Stimulated activated effector memory CD8-positive, alpha-beta T cell treated with anti-CD3 and anti-CD28 coated beads, Interleukin-12 subunit alpha, Interleukin-12 subunit beta, amount 100 ng/mL, for 72 hours (primary cell): ENCODE data around the gene STX11.
A peak's percentile ranks its signal among the peaks of the same experiment; 100 is the strongest.
"Not testable (repeated sequence)": the region's sequence is repeated elsewhere in the genome, so short reads cannot be mapped to it uniquely, and the experiment has no call there.

Source experiments
- ATAC-seq: fragments of 150-1000 bp; cut with Tn5 transposase; 2 replicates; pipeline ENCODE4 v1.10.0; 2021
- DNase-seq, 2 donors: peaks; one replicate each; pipeline ENCODE4 v3.0.0; 2021 to 2022; ENCODE audit warnings: low spot score in 2 of 2
- H3K27ac Mint-ChIP-seq: one replicate; pipeline ENCODE4 v1.8.0; 2022; ENCODE audit warnings: mild to moderate bottlenecking, mixed read lengths
- H3K36me3 Mint-ChIP-seq: one replicate; pipeline ENCODE4 v1.8.0; 2022; ENCODE audit warnings: mild to moderate bottlenecking, mixed read lengths
- H3K4me1 Mint-ChIP-seq: one replicate; pipeline ENCODE4 v1.8.0; 2022; ENCODE audit warnings: mixed read lengths
- H3K4me3 Mint-ChIP-seq: one replicate; pipeline ENCODE4 v1.8.0; 2022; ENCODE audit warnings: mild to moderate bottlenecking, mixed read lengths
- H3K9me3 Mint-ChIP-seq: one replicate; pipeline ENCODE4 v1.8.0; 2022; ENCODE audit warnings: mixed read lengths

The STX11 gene

DNA sequence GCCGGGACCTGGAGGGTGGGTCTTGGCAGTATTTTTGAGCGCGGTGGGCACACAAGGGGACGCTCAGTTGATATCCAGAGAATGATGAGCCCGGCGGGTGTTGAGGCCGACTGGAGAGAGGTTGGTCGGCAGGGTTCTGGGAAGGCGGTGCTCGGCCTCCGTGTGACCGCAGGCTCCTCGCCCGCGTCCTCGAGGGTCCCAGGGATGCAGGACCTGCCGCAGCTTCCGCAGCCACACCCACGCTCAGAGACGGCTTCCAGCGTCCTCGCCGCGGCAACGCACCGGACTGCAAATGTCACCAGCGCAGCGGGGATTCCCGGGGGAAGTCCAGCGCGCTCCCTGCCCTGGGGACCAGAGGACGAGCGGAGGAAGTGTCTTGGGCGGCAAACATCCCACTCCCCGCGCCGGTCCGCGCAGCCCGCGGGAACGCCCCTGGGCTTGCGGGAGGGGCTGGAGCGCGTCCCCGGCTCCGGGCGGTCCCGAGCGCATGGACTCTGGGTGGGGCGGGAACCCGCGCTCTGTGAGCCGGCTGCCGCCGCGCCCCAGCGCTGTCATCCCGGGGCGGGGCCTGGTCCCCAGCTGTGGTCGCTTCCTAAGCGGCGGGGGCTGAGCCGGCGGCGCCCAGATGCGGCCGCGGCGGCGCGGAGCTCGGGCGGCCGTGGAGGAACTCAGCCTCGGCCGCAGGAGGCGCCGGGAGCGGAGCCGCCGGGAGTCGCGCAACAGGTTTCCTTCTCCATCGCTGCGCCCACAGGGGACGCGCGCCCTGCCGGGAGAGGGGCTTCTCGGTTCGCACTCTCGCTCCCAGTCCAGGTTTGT, at the start of gene STX11:
Gene STX11, plus strand, starts transcription at position 624 of the 816 bp plus-strand sequence. CDS start 36,111 bp downstream, outside the sequence.
- peaks cover 43% of the 10 kb centered on the region for H3K4me1 Mint-ChIP-seq
- peak; percentile 84 for ATAC-seq
- H3K9me3 Mint-ChIP-seq, result no peaks in the 10 kb centered on the region
- peaks cover 45% of the 10 kb centered on the region for H3K36me3 Mint-ChIP-seq
- peak; percentile 72 to 94 for DNase-seq
- H3K4me3 Mint-ChIP-seq, result peak within 1 kb of the TSS; percentile 76
- peak within 1 kb of the TSS; percentile 90 for H3K27ac Mint-ChIP-seq

DNA sequence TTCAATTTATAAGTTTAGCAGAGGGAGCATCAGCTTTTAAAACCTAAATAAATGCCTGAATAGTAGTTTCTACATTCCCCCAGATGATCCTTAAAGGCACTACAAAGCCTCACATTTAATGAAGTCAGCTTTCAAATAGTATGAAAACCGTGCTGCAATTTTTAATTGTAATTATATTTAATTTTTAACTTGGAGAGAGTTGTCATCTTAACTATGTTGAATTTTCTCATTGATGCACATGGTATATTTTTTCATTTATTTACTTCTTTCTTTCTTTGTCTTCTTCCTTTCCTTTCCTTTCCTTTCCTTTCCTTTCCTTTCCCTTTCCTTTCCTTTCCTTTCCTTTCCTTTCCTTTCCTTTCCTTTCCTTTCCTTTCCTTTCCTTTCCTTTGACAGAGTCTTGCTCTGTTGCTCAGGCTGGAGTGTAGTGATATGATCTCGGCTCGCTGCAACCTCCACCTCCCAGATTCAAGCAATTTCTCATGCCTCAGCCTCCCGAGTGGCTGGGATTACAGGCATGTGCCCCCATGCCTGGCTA, 47.2 kb upstream of the STX11 start:
- H3K36me3 Mint-ChIP-seq, result no peaks in the 10 kb centered on the region
- H3K4me3 Mint-ChIP-seq, result no peak overlapping the region
- ATAC-seq (no peak), DNase-seq (no peak)
- no peaks in the 10 kb centered on the region for H3K9me3 Mint-ChIP-seq
- peak overlapping the region; percentile 85 for H3K27ac Mint-ChIP-seq
- H3K4me1 Mint-ChIP-seq, result peaks cover 13% of the 10 kb centered on the region

DNA sequence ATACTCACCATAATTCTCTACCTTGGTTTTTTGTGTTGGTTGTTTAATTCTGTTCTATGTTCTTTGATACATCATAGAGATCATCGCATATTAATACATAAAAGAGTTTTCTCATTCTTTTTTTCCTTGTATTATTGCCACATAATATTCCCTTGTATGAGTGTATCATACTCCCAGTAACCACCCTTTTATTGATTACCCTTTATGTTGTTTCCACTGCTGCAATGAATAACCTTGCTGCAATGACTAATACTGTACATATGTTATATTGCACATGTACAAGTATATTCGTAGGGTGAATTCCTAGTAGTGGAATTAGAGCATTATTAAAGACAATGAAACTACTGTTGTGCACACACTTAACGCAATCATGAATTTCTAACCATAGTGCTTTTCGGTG, 45.8 kb upstream of the STX11 start:
- ATAC-seq (no peak), DNase-seq (no peak)
- peaks cover 13% of the 10 kb centered on the region for H3K4me1 Mint-ChIP-seq
- no peak overlapping the region for H3K4me3 Mint-ChIP-seq
- no peaks in the 10 kb centered on the region for H3K9me3 Mint-ChIP-seq
- no peak overlapping the region for H3K27ac Mint-ChIP-seq
- H3K36me3 Mint-ChIP-seq, result no peaks in the 10 kb centered on the region

DNA sequence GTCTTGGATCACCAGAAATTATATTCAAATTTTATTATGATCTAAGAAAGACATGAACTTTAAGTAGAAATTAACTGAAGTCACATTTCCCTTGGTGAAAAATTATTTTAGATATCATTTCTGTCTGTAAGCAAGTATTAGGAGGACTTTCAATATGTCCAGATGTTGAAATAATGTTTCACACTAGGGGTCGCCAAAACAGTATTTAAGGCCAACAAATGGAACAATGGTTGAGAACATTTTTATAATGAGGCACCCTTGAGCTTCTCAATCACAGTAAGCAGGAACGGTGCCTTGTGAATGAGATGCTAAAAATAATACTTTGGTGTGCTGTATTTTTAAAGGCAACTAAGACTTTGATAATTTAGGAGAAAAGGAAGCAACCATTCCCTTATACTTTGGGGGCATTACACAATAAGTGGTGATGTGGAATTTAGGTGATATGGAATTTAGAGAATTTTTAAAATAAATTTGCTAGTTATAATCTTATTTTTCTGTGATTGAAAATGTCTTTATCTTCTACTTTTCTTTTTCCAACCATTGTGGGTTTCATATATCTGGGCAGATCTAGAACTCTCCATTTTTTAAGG, 45.3 kb upstream of the STX11 start:
- peak in 1 of 2 donors; percentile 34 for DNase-seq
- Mint-ChIP-seq H3K9me3 (no peaks in the 10 kb centered on the region), H3K27ac (no peak overlapping the region), H3K4me1 (peaks cover 13% of the 10 kb centered on the region), H3K4me3 (no peak overlapping the region), H3K36me3 (no peaks in the 10 kb centered on the region)
- ATAC-seq, result peak; percentile 75

DNA sequence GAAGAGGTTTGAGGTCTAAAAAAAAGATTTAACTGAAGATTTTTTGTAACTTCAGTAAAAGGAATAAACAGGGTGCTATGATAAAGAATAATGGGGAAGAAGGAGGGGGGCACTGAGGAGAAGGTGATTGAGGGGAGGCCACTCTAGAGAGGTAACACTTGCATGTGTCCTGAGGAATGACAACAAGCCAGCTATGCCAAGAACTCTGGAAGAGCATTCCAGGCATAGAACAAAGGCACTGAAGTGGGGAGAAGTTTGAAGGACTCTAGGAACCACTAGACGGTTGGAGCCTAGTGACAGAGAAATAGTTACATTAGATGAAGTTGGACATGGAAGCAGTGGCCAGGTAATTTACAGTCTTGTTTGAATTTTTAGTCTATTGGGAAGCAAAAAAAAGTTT, 44.1 kb upstream of the STX11 start:
- peaks cover 13% of the 10 kb centered on the region for H3K4me1 Mint-ChIP-seq
- DNase-seq (no peak), ATAC-seq (no peak)
- no peak overlapping the region for H3K27ac Mint-ChIP-seq
- no peaks in the 10 kb centered on the region for H3K36me3 Mint-ChIP-seq
- H3K4me3 Mint-ChIP-seq, result no peak overlapping the region
- H3K9me3 Mint-ChIP-seq, result no peaks in the 10 kb centered on the region

DNA sequence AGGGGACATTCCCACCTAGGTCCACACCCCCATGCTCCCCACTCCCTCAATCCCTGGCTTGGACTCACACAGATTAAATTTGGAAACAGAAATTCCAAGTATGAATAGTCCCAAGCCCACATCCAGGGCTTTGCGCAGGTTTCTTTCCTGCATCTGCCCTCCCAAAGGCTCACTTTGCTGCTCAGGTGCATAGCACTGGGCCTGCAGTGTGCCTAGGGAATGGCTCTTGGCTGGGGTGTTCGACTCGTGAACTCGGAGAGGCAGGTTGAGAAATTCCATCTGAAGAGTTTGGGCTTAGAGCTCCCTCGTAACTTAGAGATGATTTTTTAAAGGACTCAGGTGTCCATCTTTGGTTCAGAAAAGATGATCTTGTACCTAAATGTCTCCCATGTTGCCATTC, 40.1 kb upstream of the STX11 start:
- H3K36me3 Mint-ChIP-seq, result no peaks in the 10 kb centered on the region
- H3K9me3 Mint-ChIP-seq, result no peaks in the 10 kb centered on the region
- H3K4me3 Mint-ChIP-seq, result no peak overlapping the region
- ATAC-seq (no peak), DNase-seq (no peak)
- peaks cover 8% of the 10 kb centered on the region for H3K4me1 Mint-ChIP-seq
- H3K27ac Mint-ChIP-seq, result no peak overlapping the region

DNA sequence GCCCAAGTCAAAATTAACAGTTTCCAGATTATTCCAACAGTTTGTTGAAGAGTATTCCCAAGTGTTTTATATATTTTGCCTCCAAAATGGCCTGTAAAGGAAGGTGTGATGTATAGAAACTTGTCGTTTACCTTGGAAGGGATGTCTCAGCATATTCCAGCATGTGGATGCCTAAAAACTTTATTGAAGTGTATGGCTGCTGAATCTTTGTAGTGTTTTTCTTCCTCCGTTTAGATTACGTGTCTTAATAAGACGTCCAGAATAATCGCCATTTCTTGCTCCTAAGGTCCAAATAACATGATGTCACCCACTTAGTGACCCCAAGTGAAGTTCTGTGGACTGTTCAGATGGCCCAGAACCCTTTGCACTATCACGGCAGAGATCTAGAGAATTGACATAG, 37.0 kb upstream of the STX11 start:
- DNase-seq (no peak), ATAC-seq (no peak)
- Mint-ChIP-seq H3K9me3 (no peaks in the 10 kb centered on the region), H3K27ac (no peak overlapping the region), H3K4me3 (no peak overlapping the region), H3K36me3 (no peaks in the 10 kb centered on the region), H3K4me1 (no peaks in the 10 kb centered on the region)

DNA sequence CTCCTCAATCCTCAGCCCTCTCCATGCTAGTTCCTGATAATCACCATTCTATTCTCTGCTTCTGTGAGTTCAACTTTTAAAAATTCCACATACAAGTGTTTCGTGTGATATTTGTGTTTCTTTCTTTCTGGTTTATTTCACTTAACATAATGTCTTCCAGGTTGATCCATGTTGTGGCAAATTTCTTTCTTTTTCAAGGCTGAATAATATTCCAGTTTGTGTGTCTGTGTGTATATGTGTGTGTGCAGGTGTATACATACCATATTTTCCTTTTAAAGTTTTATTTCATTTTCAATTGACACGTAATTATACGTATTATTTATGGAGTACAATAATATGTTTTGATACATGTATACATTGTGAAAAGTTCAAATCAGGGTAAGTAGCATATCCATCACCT, 35.1 kb upstream of the STX11 start:
- DNase-seq (no peak), ATAC-seq (no peak)
- no peak overlapping the region for H3K4me3 Mint-ChIP-seq
- H3K36me3 Mint-ChIP-seq, result no peaks in the 10 kb centered on the region
- no peaks in the 10 kb centered on the region for H3K4me1 Mint-ChIP-seq
- H3K27ac Mint-ChIP-seq, result no peak overlapping the region
- H3K9me3 Mint-ChIP-seq, result no peaks in the 10 kb centered on the region

DNA sequence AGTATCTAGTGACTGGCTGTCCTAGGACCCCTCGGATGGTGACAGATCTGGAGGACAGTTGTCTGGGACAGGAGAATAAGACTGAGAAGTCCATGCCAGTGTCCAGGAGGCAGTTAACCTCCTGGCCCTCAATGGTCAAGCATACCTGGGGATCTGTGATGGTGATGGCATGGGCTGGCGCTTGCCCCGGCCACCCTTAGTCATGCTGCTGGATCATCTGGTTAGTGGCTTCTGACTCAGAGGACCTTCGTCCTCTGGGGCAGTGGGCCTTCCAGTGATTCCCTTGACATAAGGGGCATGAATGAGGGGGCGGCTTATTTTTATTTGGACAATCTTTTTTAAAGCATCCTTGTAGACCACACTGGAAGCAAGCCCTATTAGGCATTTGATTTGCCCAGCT, 30.9 kb upstream of the STX11 start:
- Mint-ChIP-seq H3K9me3 (no peaks in the 10 kb centered on the region), H3K36me3 (no peaks in the 10 kb centered on the region), H3K27ac (no peak overlapping the region), H3K4me3 (no peak overlapping the region), H3K4me1 (no peaks in the 10 kb centered on the region)
- no peak for ATAC-seq
- DNase-seq, result no peak

DNA sequence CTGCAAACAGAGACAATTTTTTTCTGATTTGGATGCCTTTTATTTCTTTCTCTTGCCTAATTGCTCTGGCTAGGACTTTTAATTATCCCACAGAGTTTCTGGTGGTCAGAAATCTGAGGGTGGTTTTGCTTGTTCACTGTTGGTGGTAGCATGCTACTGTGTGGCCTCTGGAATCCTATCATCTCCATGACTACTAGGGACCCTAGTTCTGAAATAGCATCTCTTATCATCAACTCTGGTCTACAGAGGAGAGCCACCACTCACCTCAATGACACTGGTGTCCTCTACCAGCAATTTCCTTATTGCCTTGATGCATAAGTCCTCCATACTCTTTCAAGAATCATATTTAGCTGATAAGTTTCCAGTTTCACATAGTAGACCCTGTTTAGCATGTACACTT, 27.5 kb upstream of the STX11 start:
- DNase-seq (no peak), ATAC-seq (no peak)
- Mint-ChIP-seq H3K4me1 (no peaks in the 10 kb centered on the region), H3K27ac (no peak overlapping the region), H3K36me3 (no peaks in the 10 kb centered on the region), H3K9me3 (no peaks in the 10 kb centered on the region), H3K4me3 (no peak overlapping the region)

DNA sequence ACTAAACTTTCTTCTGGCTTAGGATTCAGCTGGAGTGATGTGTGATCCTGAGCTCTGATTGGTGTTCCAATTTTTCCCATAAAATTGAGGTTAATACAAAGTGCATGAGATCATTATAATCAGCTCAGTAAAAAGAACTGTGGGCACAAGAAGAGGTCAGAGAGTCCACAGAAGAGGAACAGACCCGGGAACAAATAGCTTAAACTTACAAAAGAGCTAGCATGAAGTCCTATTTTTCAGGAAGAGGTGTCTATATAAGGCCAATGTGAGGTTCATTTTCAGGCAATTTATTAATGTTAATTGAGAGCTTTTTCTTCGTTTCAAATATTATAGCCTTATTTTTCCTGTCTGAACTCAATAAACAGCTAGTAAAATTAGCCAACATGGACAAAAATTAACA, 26.9 kb upstream of the STX11 start:
- H3K27ac Mint-ChIP-seq, result no peak overlapping the region
- no peaks in the 10 kb centered on the region for H3K36me3 Mint-ChIP-seq
- no peak for DNase-seq
- no peaks in the 10 kb centered on the region for H3K9me3 Mint-ChIP-seq
- H3K4me3 Mint-ChIP-seq, result no peak overlapping the region
- no peak for ATAC-seq
- no peaks in the 10 kb centered on the region for H3K4me1 Mint-ChIP-seq

DNA sequence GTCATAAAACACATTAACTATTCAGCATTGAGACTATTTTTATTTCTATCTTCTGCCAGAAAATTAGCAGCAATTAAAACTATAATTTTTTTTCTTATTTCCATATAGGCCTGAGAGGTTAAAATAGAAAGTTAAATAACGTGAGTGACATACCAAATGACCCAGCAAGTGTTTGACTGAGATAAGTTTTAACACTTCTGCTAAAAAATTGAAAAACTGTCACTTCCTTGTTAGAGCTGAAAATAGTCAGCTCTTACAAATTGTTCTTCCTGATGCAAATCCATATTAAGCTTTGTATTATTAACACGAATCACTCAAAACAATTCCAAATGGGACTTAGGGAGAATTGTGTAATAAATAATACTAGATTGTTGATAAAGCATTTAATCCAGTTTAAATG, 26.5 kb upstream of the STX11 start:
- H3K4me3 Mint-ChIP-seq, result no peak overlapping the region
- ATAC-seq (no peak), DNase-seq (no peak)
- no peaks in the 10 kb centered on the region for H3K9me3 Mint-ChIP-seq
- H3K27ac Mint-ChIP-seq, result no peak overlapping the region
- no peaks in the 10 kb centered on the region for H3K4me1 Mint-ChIP-seq
- no peaks in the 10 kb centered on the region for H3K36me3 Mint-ChIP-seq

DNA sequence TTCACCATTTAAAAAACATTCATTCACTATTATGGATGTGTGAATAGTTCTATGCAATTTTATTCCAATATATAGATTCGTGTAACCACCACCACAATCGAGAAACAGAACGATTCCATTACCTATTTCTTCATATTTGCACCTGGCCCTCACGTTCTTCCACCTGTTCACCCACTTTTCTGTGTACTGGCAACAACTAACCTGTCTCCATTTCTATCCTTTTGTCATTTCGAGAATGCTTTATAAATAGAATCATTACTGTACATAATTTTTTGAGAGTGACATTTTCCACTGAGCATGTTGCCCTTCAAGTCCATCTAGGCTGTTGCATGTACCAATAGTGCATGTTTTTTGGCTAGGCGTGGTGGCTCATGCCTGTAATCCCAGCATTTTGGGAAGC, 23.2 kb upstream of the STX11 start:
- ATAC-seq, result no peak
- H3K4me3 Mint-ChIP-seq, result no peak overlapping the region

DNA sequence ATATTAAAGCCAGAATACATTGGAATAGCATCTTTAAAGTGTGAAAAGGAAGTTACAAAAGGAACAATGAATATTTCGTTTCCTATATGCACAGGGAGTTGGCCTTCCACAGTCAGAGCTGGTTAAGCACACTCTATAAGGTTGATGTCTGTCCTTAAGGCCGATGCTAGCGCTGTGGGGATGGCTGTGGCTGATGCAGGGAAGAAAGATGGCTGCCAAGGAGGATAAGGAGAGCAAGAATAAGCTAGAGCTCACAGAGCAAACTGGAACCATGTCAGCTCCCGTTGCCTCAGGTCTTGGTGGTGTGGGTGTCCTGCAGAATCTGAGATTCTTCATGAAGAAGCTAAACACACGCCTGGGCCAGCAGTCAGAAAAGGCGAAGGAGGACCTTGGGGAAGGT, 20.8 kb upstream of the STX11 start:
- Mint-ChIP-seq H3K27ac (no peak overlapping the region), H3K36me3 (peaks cover 6% of the 10 kb centered on the region)
- no peak for ATAC-seq

More for the DNA sequence above, 23.2 kb upstream of the STX11 start:
- H3K9me3 Mint-ChIP-seq, result no peaks in the 10 kb centered on the region
- H3K4me1 Mint-ChIP-seq, result peaks cover 16% of the 10 kb centered on the region
- no peak for DNase-seq
- H3K36me3 Mint-ChIP-seq, result peaks cover 6% of the 10 kb centered on the region
- no peak overlapping the region for H3K27ac Mint-ChIP-seq

DNA sequence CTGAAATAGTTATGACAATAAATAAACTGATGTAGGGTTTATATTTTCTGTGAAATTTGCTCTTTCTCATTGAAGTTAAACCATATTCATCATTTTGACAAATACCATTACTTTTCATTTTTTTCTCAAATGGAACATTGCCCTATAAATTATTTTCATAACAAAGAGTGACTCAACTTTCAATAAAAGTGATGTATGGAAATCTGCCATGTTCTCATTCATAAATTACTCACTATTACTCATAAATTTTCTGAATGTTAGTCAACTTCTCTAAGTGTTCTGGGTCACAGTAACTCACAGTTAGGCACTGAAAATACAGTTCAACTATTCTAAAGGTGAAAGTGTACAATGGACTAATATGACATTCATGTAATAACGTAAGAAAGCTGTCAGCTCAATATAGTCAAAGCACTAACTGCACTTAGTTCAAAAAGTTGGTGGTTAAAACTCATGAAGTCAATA, 19.0 kb upstream of the STX11 start:
- H3K4me3 Mint-ChIP-seq, result peak overlapping the region; percentile 60
- H3K27ac Mint-ChIP-seq, result peak overlapping the region; percentile 83
- ATAC-seq, result peak; percentile 99
- H3K36me3 Mint-ChIP-seq, result peaks cover 6% of the 10 kb centered on the region
- DNase-seq, result no peak
- H3K9me3 Mint-ChIP-seq, result no peaks in the 10 kb centered on the region
- peaks cover 22% of the 10 kb centered on the region for H3K4me1 Mint-ChIP-seq

More for the DNA sequence above, 20.8 kb upstream of the STX11 start:
- peaks cover 22% of the 10 kb centered on the region for H3K4me1 Mint-ChIP-seq
- H3K9me3 Mint-ChIP-seq, result no peaks in the 10 kb centered on the region
- DNase-seq, result no peak
- H3K4me3 Mint-ChIP-seq, result no peak overlapping the region

DNA sequence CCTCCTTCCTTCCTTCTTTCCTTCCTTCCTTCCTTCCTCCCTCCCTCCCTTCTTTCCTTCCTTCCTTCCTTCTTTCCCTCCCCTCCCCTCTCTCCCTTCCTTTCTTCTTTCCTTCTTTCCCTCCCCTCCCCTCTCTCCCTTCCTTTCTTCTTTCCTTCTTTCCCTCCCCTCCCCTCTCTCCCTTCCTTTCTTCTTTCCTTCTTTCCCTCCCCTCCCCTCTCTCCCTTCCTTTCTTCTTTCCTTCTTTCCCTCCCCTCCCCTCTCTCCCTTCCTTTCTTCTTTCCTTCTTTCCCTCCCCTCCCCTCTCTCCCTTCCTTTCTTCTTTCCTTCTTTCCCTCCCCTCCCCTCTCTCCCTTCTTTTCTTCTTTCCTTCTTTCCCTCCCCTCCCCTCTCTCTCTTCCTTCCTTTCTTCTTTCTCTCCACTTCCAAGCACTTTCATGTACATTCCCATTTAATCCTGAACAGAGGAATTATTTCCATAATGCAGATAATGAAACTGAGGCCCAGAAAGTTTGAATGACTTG, 18.1 kb upstream of the STX11 start:
- not testable (repeated sequence) for H3K4me3 Mint-ChIP-seq, ATAC-seq, DNase-seq, H3K27ac Mint-ChIP-seq, H3K36me3 Mint-ChIP-seq, H3K9me3 Mint-ChIP-seq
- peaks cover 22% of the 10 kb centered on the region for H3K4me1 Mint-ChIP-seq
